Measurements from ENCODE around the gene CCDC192. TPM values are rescaled to one million over a fixed set of nuclear protein-coding genes. Genes with fewer than 3 reads are reported as not detected.

Gene CCDC192
- polyA plus RNA-seq, 3 donors, result not detected

GRCh38 chr5:127919818-127920217 is 216.6 kb downstream of the CCDC192 start:
- Histone ChIP-seq H4K20me1 (ENCODE audit: insufficient read depth, low read length) (no peaks in the 10 kb centered on the region), H3K4me2 (replicated peaks; ENCODE audit: extremely low read depth, low read length, poor library complexity, severe bottlenecking) (no peak overlapping the region), H3K27me3 (ENCODE audit: control insufficient read depth in 2 of 2, insufficient read depth in 2 of 2, low read length in 2 of 2) (no peaks in the 10 kb centered on the region), H3K36me3 (replicated peaks in 1 of 2; ENCODE audit: control insufficient read depth in 1 of 2, insufficient read depth in 2 of 2, low read length in 2 of 2) (no peaks in the 10 kb centered on the region), H2AFZ (ENCODE audit: insufficient read depth, low read depth, low read length, poor library complexity, severe bottlenecking) (no peak overlapping the region), H3K27ac (ENCODE audit: low read depth in 1 of 2, low read length in 2 of 2) (no peak overlapping the region), H3K9ac (ENCODE audit: insufficient read depth, low read length, poor library complexity, severe bottlenecking) (no peak overlapping the region), H3K79me2 (ENCODE audit: insufficient read depth, low read length) (no peaks in the 10 kb centered on the region), H3K9me3 (replicated peaks in 1 of 2; ENCODE audit: control insufficient read depth in 1 of 2, insufficient read depth in 1 of 2, low read length in 2 of 2) (no peaks in the 10 kb centered on the region), H3K4me1 (ENCODE audit: control insufficient read depth in 1 of 2, insufficient read depth in 2 of 2, low read length in 2 of 2) (peaks cover 0 to 14% of the 10 kb centered on the region in 2 donors), H3K4me3 (replicated peaks in 1 of 3; ENCODE audit: low read depth in 2 of 3, low read length in 3 of 3) (no peak overlapping the region)
- no peak overlapping the region for H3K4me3 Mint-ChIP-seq
- no peak for TF ChIP-seq CTCF (IDR thresholded peaks at IDR 0.05)
- peaks cover 15% of the 10 kb centered on the region for H3K4me1 Mint-ChIP-seq
- H3K27me3 Mint-ChIP-seq (ENCODE audit: low read depth in 3 of 3), result no peaks in the 10 kb centered on the region
- intact Hi-C loops (cut with micrococcal nuclease), result no loop called here
- H3K27ac Mint-ChIP-seq, result no peak overlapping the region
- H3K9me3 Mint-ChIP-seq, result peaks cover 0 to 5% (median 2%) of the 10 kb centered on the region in 7 donors
- no peak for DNase-seq
- no peaks in the 10 kb centered on the region for H3K36me3 Mint-ChIP-seq

GRCh38 chr5:127920936-127921335 is 217.7 kb downstream of the CCDC192 start:
- H3K9me3 ChIP-seq (replicated peaks in 1 of 2; ENCODE audit: control insufficient read depth in 1 of 2, insufficient read depth in 1 of 2, low read length in 2 of 2), result no peaks in the 10 kb centered on the region
- H3K9ac ChIP-seq (ENCODE audit: insufficient read depth, low read length, poor library complexity, severe bottlenecking), result no peak overlapping the region
- Mint-ChIP-seq H3K27ac (peak overlapping the region in 2 of 7 donors; percentile 7 to 64), H3K9me3 (peaks cover 0 to 6% (median 2%) of the 10 kb centered on the region in 7 donors), H3K4me1 (peaks cover 19% of the 10 kb centered on the region), H3K4me3 (no peak overlapping the region), H3K36me3 (no peaks in the 10 kb centered on the region), H3K27me3 (ENCODE audit: low read depth in 3 of 3) (no peaks in the 10 kb centered on the region)
- peaks cover 0 to 14% of the 10 kb centered on the region in 2 donors for H3K4me1 ChIP-seq (ENCODE audit: control insufficient read depth in 1 of 2, insufficient read depth in 2 of 2, low read length in 2 of 2)
- H3K4me3 ChIP-seq (replicated peaks in 1 of 3; ENCODE audit: low read depth in 2 of 3, low read length in 3 of 3), result no peak overlapping the region
- H4K20me1 ChIP-seq (ENCODE audit: insufficient read depth, low read length), result no peaks in the 10 kb centered on the region
- no peak for DNase-seq
- no peak for TF ChIP-seq CTCF (IDR thresholded peaks at IDR 0.05)
- no peak overlapping the region for H3K4me2 ChIP-seq (replicated peaks; ENCODE audit: extremely low read depth, low read length, poor library complexity, severe bottlenecking)
- H2AFZ ChIP-seq (ENCODE audit: insufficient read depth, low read depth, low read length, poor library complexity, severe bottlenecking), result no peak overlapping the region
- H3K27me3 ChIP-seq (ENCODE audit: control insufficient read depth in 2 of 2, insufficient read depth in 2 of 2, low read length in 2 of 2), result no peaks in the 10 kb centered on the region
- no peaks in the 10 kb centered on the region for H3K79me2 ChIP-seq (ENCODE audit: insufficient read depth, low read length)
- no peak overlapping the region for H3K27ac ChIP-seq (ENCODE audit: low read depth in 1 of 2, low read length in 2 of 2)
- intact Hi-C loops (cut with micrococcal nuclease), result no loop called here
- H3K36me3 ChIP-seq (replicated peaks in 1 of 2; ENCODE audit: control insufficient read depth in 1 of 2, insufficient read depth in 2 of 2, low read length in 2 of 2), result no peaks in the 10 kb centered on the region
